Stromal cell of bone marrow (primary cell): Measurements from ENCODE around the gene RALGAPA1.
"Not testable (repeated sequence)": the region's sequence is repeated elsewhere in the genome, so short reads cannot be mapped to it uniquely, and the experiment has no call there.

ENCODE experiments used
- DNase-seq: peaks from one replicate; pipeline ENCODE4 v3.0.0-alpha.2; 2012; ENCODE audit warnings: low read depth

Gene RALGAPA1

DNA sequence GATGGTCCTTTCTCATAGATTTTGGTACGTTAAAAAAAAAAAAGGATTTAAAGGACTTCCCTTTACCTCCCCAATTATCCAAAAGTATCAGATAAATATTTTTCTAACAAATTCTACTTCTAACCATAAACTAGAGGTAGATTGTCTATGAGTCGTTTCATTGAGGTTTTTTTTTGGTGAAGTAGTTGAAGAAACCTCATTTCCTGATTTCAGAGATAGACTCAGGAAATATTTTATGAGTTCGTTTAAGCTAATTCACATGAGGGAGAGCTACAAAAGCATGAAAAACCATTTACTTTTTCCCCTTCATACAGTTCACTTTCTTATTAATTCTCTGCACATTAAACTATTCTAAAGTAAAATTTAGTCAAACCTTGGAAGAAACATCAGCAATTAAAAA, 112.5 kb downstream of the RALGAPA1 start:
- no peak for DNase-seq

DNA sequence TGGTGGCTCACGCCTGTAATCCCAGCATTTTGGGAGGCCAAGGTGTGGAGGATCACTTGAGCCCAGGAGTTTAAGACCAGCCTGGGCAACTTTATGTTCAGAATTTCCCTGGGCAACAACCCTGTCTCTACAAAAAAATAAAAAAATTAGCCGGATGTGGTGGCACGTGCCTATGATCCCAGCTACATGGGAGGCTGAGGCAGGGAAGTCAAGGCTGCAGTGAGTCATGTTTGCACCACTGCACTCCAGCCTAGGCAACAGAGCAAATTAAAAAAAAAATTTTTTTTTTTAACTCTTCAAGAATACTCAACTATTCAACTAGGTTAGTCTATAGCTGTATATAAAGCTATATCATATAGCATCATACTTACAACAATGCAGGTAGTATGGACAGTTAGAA, 113.0 kb downstream of the RALGAPA1 start:
- no peak for DNase-seq

DNA sequence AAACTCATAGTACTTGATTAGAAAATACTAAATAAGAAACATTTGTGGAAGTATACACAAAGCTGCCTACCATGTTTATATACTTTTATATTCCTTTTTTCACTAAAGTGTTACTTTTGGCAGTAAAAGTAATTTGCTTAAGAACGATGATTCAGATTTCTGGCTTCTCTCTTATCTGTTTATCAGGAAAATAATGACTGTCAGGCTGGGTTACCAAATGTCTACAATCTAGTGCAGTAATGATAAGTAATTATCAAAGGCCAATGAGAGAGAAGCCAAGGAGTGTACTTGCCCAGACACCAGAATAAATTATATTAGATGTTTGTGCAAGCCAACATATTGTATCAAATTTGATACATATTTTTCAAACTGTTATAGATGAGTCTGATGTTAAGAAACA, 113.4 kb downstream of the RALGAPA1 start:
- no peak for DNase-seq

DNA sequence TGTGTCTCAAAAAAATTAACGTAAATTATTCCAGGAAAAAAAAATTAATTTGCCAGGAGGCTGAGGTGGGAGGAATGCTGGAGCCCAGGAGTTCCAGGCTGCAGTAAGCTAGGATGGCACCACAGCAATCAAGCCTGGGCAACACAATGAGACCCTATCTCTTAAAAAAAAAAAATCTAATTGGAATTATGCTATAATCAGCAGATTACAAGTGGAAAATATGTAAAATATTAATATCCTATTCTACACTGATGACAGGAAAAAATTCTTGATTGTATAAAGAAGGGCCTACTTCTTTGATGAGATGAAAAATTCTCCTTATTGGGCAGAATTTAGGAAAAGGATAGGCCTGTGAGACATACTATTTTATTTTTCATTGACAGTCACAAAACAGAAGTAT, 114.0 kb downstream of the RALGAPA1 start:
- DNase-seq, result no peak

DNA sequence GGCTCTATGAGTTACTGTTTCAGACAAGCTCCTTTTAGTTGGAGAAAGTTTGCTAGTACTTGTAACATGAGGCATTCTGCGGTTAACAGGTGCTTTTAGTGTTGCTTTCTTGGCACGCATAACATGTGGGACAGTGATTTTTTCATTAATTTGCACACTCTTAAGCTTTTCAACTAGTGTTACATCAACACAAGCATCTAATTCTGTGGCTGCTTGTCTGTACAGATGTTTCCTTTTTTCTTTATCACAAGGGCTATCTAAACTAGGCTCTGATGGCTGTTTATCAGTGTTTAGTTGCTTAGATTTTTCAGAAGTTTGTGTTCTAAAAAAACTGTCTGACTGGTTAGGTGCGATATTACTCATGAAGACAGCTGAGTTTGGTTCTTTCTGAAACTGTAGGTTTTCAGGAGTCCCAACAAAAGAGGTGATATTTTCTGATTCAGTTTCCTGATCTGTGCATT, 120.1 kb downstream of the RALGAPA1 start:
- no peak for DNase-seq

DNA sequence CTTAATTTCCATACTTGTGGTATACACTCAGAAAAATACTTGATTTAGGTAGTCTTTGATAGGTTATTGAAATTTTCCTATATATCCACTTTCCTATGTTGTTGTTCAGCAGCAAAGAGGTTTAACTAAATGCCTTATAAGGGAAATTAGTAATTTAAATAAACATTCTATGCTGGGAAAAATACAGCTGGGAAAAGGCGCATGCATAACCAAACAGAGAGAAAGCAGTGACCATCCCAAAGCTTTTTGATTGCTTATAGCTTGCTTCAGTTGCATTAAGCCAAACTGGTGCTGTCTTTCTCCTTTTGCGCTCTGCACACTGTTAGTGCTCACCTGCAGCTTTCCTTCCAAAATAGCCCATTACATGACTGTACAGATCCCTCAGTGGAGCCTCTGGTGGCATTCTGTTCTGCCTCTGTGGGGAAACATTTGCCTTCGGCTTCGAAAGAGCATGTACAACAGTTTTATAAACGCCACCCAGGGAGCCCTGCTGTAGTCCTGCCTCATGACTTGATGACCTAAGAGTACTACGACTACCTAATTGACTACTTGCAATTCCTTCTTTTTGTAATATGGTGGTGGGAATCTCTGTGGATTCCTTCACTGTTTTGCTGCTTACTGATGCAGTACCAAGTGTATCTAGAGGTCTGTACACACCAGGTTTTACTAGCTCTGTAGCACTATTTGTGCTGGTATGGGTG, 120.8 kb downstream of the RALGAPA1 start:
- DNase-seq, result no peak

DNA sequence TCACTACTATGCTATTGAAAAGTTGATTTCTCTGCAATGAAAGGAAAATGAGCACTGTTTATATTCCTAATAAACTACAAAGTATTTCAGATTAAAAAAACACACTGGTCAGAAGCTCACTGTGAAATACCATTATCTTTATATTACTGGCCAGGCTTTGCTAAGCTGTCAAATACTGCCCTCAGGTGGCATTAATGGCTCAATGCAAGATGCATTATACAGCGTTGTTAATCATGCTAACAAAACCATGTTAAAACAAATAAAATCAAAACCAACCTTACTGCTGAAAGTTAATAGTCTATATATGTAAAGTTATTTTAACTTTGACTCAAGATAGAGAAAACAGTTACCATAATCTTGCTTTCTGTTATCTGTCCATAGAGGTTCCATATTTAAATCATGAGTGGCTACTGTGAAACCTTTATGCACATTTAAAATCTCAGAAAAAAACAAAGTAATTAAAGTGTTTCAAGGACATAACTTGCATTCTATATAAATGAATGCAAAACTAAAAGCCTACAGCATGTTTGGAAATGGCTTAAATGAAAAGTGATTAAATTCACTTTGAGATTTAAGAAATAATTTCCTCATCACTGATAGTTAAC, 121.7 kb downstream of the RALGAPA1 start:
- peak; percentile 23 for DNase-seq

DNA sequence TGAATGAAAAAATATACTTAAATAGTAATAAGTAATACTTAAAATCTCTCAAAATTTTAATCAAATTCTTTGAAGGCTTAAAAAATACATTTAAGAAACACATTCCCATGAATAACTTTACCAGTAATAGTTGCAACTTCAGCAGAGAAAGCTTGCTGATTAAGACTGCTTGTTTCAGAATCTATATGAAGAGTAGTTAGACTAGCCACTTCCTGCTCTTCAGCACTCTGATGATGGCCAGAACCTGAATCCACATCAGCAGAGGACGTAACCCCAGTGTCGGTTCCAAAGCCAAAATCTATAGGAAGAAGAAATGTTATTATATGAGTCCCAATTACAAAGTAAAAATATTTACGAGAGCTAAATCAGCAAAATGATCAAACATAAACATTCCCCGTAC, 125.4 kb downstream of the RALGAPA1 start:
- DNase-seq, result not testable (repeated sequence)

DNA sequence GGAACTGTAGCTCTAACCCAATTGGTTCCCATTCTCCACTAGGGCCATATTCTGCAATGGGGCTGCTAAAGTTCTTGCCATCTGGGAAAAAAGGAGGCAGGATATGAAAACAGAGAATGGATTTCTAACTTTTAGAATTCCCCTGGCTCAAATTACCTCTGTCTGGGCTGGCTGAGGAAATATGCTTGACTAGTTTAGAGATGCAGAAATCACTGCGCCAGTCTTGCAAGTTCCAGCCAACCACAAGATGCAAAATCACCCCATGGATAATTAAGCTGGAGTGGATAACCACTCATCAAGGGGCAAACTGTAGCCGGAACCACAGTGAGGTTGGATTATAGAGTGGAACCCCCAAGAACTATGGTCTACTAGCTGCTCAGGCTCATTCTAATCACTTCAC, 126.3 kb downstream of the RALGAPA1 start:
- DNase-seq, result no peak

DNA sequence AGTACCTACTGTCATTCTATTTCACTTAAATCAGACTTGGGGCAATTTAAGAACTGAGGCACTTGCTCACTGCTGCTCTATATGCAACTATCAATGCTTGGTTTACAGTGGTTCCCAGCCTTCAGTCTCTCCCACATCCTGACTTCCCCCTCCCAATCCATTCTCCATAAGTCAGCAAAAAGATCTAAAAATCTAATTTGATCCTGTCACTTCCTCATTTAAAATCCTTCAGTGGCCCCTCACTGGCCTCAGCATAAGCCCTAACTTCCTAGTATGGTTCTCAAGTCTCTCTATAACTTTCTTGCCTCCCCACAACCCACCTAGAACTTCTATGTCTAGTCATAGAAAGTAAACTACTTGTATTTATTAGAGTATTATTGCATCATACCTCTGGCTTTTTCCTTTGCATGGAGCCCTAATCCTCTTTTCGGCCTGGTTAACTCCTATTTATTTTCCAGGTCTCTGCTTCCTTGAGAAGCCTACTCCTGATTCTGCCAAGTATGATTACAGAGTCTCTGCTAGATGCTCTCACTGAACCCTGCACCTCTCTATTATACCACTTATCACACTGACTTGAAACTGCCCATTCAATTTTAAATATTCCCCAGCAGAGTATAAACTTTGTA, 130.6 kb downstream of the RALGAPA1 start:
- no peak for DNase-seq

DNA sequence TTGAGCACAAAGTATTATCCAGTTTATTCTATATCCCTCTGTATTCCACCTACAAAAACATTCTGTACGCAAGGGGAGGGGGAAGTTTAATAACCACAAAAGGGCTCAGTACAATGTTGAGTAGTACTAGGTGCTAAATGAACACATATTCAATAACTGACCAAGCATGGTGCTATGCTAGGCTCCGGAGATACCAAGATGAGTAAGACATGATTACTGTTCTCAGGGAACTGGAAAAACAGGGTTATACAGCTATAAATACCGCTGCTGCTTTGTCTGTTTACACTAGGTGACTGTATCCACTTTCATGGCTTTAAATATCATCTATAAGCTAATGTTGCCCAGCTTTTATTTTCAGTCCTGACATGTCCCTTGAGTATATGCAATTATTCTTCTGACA, 139.3 kb downstream of the RALGAPA1 start:
- DNase-seq, result peak; percentile 18

DNA sequence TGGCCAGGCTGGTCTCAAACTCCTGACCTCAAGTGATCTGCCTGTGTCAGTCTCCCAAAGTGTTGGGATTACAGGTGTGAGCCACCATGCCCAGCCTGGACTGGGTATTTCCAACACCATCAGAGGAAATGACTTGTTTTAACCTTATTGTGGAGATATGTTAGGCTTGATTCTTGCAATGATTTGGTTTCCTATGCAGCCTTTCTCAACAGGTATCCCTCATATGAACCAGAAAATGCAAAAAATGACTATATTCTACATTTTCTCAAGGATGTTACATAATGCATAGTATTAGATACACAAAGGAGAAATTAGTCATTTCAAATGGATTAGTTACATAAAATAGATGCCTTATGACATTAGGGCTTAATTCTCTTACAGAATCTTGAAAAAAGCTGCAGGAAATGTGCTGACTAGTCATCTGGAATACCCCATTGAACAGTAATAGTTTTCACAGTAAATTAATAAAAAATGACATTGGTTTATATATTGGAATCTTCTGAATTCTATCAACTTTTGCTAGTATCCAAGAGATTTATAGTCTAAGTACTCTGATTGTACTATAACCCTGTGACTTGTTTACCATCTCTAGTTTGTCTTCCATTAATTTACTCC, 142.6 kb downstream of the RALGAPA1 start:
- no peak for DNase-seq

DNA sequence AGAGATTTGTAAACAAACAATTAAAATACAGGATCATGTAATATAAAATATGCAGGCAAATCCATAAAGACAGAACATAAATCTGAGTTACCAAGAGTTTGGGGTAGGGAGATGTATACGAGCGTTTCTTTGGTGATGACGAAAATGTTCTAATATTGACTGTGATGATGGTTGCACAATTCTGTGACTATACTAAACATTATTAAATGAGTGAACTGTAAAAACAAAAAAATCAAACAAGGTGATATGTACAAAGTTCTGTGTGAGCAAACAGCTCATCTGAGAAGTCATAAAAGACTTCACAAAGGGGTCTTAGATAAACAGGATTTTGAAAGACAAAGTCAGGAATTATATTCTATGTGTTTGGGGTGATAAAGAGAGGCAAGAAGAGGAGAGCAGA, 147.2 kb downstream of the RALGAPA1 start:
- no peak for DNase-seq

DNA sequence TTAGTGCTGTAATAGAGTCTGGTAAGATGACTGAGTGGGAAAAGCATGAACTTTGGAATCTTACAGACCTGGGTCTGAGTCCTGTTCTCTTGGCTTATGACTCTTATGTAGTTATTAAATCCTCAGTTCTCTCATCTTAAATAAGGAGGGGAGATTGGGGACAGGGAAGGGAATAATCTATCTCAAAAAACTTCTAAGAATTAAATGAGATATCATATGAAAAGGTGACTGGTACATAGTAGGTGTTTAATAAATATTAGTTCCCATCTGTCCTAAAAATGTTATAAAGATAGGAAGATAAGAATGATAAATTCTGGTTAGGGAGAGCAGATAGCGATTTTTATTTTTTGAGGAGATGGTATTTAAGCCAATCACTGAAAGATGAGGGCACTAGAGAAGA, 156.1 kb downstream of the RALGAPA1 start:
- DNase-seq, result no peak

DNA sequence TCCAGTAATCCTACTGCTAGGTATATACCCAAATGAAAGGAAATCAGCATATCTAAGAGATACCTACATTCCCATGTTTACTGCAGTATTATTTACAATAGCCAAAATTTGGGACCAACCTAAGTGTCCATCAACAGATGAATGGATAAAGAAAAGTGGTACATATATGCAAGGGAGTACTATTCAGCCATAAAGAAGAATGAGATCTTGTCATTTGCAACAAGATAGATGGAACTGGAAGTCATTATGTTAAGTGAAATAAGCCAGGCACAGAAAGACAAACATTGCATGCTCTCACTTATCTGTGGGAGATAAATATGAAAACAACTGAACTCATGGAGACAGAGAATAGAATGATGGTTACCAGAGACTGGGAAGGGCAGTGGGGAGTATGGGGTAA, 165.6 kb downstream of the RALGAPA1 start:
- DNase-seq, result no peak

DNA sequence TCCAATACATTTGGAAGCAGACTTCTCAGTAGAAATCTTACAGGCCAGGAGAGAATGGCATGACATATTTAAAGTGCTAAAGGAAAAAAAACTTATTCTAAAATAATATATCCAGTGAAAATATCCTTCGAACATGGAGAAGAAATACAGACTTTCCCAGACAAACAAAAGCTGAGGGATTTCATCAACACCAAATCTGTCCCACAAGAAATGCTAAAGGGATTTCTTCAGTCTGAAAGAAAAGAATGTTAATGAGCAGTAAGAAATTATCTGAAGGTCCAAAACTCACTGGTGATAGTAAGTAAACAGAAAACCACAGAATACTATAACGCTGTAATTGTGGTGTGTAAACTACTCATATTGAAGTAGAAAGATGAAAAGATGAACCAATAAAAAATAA, 171.2 kb downstream of the RALGAPA1 start:
- DNase-seq, result no peak

DNA sequence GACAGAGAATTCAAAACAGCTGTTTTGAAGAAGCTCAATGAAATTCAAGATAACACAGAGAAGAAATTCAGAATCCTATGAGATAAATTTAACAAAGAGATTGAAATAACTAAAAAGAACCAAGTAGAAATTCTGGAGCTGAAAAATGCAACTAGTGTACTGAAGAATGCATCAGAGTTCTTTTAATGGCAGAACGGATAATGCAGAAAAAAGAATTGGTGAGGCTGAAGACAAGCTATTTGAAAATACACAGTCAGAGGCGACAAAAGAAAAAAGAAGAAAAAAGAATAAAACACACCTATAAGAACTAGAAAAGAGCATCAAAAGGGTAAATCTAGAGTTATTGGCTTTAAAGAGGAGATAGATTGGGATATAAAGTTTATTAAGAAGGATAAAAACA, 171.8 kb downstream of the RALGAPA1 start:
- no peak for DNase-seq

DNA sequence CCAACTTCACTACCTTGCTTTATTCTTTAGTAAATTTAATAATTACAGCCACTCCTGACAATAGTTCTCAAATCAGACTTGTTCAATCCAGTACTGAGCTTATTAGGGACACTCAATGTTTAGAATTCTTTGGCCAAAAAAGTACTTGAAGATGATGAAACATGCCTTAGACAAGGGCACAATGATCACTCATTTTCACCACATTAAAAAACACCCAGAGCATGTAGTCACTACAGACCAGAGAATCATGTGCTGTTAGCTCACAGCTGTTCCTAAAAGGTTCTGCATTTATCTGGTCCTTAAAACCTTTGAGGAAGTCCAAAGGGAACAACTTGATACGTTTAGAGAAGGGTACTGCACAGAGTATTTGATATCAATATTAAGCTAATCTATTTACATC, 176.4 kb downstream of the RALGAPA1 start:
- DNase-seq, result peak; percentile 14

DNA sequence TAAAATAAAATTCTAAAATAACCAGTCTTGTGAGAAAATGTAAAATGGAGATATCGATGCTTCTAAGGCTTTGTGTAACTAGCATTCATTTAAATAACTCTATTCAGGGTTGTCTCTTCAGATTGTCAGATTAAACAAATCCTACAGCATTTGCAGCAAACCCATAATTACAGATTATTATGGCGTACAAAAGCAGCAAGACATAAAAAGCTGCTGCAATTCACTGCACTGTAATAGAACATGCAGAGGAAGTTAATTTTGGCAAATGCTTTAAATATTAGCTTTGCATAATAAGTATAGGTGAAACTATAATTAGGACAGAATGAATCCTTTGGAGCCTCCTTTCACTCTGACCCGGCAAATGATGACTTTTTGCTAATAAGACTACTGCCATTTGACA, 176.8 kb downstream of the RALGAPA1 start:
- DNase-seq, result no peak

DNA sequence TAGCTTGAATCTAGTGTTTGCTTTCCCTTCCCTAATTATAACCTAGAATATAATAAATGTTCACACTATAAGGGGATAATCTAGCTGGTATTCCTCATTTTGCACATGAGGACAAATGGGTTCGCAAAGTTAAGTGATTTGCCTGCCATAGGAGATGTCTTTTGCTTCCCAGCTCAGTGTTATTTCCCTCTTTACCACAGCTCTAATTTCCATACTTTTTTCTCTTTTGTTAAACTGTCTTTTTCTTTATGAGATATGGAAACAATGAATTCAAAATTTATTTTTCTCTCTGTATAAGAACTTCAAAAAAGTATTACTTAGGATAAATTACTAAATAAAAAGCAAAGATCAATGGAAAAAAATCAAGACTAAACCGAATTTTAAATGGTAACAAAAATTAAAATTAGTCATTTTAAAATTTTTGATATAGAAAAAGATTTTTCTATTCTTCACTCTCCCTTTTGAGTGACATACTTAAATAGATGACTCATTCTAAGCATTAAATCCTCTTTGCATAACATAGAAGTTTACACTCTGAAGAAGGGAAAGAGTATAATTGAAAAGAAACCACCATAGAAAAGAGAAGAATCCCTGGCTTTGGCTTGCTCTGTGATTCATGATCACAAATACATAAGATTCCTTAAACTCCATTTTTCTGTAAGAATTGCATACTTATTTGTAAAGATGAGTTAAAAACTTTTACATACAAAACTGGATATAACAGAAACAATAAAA, 177.9 kb downstream of the RALGAPA1 start:
- DNase-seq, result no peak

DNA sequence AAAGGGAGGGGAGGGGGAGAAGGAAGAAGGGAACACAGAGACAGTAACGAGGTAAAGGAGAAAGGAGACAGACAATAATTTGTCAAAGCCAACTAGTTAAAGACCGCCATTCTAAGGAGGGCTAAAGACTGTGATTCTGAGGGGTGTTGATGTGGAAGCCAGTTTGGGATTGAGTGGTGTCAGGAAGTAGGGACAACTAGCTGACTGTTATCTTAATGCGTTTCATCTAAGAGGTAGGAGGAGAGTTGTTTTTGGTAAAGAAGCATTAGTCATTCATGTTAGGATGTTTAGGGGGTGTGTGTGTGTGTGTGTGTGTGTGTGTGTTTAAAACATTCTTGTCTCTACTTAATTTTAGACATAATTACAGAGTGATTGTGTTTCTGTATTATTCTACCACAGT, 180.1 kb downstream of the RALGAPA1 start:
- no peak for DNase-seq

DNA sequence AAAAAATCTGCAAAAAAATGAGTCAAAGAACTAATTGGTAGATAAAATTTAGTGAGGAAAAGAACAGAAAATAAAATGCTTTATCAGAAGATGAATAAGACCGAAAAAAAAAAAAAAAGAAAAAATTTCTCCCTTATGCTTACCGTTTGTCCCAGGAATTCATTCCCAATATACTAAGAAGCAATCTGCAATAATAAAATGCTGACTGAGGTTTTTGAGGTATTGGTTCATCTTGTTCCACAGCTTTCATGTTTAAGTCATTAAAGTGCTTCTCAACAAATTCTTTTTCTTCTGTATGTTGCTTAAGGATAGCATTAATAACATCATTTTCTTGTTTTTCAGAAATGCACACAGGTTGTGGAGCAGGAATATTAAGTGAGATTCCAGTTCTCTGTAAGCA, 182.1 kb downstream of the RALGAPA1 start:
- DNase-seq, result not testable (repeated sequence)
